ENCODE measurements around the gene PIGB.
"Not testable (repeated sequence)": the region's sequence is repeated elsewhere in the genome, so short reads cannot be mapped to it uniquely, and the experiment has no call there.

PIGB gene

DNA sequence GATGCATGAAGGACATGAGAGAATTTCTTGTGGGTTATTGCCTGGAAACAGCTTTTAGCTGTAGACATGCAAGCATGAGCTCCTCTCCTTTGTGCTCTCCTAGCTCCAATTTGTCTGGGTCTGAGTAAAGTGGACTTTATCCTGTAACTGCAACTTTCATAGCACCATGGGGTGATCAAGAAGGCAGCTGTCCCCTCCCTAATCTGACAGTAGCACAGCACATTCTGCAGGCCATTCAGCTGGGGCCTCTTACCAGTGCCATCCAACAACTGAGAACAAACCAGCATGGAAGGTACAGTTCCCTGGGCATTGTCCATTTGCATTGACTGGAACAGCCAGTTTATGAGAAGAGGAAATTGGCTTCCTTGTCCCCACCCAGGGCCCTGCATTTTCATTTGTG lies 21.7 kb upstream of the PIGB start:
- DNase-seq (ENCODE audit: low read depth in 1 of 2, low spot score in 1 of 2): no peak

DNA sequence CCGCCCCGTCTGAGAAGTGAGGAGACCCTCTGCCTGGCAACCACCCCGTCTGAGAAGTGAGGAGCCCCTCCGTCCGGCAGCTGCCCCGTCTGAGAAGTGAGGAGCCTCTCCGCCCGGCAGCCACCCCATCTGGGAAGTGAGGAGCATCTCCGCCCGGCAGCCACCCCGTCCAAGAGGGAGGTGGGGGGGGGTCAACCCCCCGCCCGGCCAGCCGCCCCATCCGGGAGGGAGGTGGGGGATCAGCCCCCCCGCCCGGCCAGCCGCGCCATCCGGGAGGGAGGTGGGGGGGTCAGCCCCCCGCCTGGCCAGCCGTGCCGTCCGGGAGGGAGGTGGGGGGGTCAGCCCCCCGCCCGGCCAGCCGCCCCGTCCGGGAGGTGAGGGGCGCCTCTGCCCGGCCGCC lies 16.2 kb upstream of the PIGB start:
- DNase-seq (ENCODE audit: low read depth in 1 of 2, low spot score in 1 of 2): not testable (repeated sequence)

DNA sequence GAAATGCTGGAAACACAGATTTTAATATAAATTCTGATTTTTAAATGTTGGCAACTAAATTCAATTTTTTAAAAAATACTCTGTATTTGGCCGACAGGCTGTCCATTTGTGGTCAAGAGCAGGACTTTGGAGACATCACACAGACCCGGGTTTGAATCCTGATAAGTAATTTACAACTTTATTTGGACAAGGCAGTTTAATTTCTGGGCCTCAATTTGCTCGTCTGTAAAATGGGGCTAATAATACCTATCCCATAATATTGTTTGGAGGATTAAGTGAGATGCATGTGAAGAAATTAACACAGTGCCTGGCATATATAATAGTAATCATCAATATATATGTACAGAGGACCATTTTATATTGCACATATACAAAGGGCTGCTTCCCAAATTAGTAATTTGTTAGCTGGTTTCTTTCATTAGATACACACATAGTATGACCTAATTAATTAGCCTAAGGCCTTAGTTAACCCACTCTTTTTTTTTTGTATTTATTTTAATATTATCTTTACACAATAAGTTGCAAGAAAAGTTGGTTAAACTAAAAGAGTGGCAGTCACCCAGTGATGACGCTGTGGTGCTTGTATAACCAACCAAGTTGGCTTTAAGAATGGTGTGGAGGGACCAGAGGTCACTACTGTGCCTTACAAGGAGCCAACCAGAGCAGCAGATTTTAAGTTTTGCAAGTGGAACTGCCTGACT lies 665 bp downstream of the PIGB start:
- DNase-seq (ENCODE audit: low read depth in 1 of 2, low spot score in 1 of 2): no peak

DNA sequence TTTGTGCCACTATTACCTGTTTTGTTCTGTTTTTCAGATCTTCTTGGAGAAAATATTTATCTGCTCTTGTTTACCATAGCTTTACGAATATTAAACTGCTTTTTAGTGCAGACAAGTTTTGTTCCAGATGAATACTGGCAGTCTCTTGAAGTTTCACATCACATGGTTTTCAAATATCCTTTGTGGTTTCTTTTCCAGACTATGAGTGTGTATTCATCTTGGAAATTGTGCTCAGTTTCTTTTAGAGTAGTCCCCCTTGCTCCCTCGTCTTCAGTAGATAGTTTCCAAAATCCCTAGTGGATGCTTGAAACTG lies 1.2 kb downstream of the PIGB start:
- no peak for DNase-seq (ENCODE audit: low read depth in 1 of 2, low spot score in 1 of 2)

DNA sequence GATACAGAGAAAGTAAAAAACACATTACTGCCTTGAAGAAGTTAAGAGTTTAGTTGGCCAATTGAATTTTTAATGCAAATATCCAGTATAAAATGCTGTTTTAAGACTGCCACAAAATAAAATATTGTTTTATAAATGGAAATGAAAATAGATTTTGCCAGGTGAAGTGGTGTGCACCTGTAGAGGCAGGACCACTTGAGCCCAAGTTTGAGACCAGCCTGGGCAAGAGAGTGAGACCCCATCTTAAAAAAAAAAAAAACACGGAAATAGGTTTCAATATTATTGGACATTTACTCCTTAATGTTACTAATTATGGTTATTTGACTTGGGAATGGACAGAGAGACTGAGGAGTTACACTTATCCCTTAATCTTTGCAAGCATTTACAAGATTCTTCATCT lies 1.9 kb downstream of the PIGB start:
- no peak for DNase-seq (ENCODE audit: low read depth in 1 of 2, low spot score in 1 of 2)

DNA sequence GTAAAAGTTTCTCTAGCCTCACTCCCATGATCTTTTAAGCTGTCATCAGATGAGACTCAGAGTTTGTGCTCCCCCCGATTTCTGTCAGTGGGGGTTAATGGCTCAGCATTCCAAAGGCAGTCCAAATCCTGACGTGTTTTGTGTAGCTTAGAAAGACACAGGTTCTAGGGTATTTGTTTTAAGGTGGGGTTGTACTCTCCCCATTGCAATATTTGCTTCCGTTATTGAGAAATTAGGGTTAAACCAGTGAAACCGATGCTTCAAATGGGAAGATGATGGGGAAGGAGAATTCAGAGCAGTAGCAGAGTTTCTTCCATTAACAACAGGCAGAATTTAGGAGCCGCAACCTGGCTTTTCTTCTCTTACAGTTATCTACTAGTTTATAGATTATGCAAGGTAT lies 3.4 kb downstream of the PIGB start:
- DNase-seq (ENCODE audit: low read depth in 1 of 2, low spot score in 1 of 2): no peak

DNA sequence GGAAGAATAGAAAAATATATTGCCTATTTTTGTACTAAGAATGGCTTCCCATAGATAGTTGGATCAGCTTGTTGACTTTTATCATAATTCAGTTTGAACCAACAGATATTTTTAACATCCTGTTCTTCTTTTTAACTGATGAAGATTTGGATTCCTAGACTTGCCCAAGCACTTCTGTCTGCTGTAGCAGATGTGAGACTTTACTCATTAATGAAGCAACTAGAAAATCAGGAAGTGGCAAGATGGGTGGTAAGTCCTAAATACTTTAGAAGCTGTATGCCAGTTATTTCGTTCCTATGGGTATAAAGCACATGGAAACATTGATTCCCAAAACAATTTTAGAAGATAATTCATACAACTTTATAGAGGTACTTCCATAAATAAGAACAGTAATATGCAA lies 8.4 kb downstream of the PIGB start:
- DNase-seq (ENCODE audit: low read depth in 1 of 2, low spot score in 1 of 2): no peak

DNA sequence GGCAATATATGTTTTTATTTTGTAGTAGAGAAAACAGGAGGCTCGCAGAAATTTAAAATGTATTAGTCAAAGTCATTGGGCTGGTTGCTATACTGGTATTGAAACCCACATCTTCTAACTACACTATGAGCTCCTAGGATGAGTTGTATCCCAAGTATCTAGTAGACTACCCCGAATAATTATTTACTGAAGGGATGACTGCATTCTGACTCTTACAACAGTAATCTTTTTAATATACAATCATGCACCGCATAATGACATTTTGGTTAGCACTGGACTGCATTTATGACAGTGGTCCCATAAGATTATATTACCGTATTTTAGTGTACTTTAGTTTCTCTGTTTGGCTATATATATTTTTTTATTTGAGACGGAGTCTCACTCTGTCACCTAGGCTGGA lies 15.3 kb downstream of the PIGB start:
- DNase-seq (ENCODE audit: low read depth in 1 of 2, low spot score in 1 of 2): no peak

DNA sequence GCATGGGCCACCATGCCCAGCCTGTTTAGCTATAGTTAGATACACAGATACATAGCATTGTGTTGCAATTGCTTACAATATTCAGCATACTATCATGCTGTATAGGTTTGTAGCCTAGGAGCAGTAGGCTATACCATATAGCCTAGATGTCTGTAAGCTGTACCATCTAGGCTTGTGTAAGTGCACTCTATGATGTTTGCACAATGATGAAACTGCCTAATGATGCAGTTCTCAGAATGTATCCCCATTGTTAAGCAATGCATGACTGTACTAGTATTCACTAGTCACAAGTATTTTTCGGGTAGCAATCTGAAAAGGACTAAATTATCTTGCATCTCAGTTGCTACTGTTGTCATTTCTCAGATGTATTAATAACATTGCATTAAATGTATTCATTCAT lies 16.0 kb downstream of the PIGB start:
- DNase-seq (ENCODE audit: low read depth in 1 of 2, low spot score in 1 of 2): no peak

DNA sequence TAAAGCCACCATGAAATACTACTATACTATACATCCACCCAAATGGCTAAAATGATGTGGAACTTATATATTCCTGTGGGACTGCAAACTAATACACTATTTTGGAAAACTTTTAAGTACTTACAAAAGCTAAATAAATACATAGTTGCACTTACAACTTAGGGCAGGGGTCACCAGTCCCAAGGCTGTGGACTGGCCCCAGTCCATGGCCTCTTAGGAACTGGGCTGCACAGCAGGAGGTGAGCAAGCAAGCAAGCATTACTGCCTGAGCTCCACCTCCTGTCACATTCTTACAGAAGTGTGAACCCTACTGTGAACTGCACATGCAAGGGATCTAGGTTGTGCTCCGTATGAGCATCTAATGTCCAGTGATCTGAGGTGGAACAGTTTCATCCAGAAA lies 18.1 kb downstream of the PIGB start:
- no peak for DNase-seq (ENCODE audit: low read depth in 1 of 2, low spot score in 1 of 2)

DNA sequence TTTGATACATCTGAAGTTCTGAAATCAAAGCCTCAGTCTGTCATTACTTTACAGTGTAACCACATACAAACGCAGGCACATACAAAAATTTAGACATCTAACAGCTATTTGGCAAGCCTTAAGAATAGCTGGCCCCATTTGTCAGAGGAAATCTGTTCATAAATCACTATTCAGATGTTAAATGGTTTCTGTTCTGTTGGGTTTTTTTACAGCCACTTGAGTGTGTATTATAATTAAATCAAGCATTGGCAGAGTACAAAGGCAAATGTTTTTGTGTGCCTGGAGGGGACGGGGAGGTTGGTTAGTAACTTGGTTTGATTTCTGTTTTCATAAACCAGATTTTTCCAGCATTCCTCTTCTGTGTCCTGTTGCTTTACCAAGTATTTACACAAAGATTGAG lies 24.1 kb downstream of the PIGB start:
- DNase-seq (ENCODE audit: low read depth in 1 of 2, low spot score in 1 of 2): no peak

DNA sequence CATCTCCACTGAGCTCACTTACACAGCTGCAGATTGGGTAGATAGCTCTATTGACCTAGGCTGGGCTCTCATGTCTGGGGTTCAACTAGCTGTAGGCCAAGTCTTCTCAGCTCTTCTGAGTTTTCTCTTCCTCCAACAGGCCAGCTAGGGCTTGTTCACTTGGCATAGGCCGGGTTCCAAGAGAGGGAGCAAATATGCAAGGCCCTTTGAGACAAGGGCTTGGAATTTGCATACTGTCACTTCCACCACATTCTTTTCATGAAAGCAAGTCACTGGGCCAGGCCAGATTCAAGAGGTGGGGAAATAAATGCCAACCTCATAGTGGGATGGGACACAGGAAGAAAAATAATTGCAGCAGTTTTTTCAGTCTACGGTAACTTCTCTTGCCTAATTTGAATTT lies 25.2 kb downstream of the PIGB start:
- no peak for DNase-seq (ENCODE audit: low read depth in 1 of 2, low spot score in 1 of 2)

DNA sequence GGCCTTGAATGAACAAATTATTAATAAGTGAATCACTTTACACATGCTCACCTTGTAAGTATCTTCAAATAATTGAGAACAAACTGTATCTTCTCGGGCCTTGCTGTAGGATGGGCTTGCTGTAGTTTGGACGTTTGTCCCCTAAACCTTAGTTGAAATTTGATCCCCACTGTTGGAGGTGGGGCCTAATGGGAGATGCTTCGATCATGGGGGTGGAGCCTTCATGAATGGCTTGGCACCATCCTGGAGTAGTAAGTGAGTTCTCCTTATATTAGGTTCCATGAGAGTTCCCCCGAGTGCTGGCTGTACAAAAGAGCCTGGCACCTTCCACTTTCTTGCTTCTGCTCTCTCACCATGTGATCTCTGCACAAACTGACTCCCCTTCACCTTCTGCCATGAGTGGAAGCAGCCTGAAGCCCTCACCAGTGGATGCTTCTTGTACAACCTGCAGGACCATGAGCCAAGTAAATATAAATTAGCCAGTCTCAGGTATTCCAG lies 29.3 kb downstream of the PIGB start:
- DNase-seq (ENCODE audit: low read depth in 1 of 2, low spot score in 1 of 2): no peak

DNA sequence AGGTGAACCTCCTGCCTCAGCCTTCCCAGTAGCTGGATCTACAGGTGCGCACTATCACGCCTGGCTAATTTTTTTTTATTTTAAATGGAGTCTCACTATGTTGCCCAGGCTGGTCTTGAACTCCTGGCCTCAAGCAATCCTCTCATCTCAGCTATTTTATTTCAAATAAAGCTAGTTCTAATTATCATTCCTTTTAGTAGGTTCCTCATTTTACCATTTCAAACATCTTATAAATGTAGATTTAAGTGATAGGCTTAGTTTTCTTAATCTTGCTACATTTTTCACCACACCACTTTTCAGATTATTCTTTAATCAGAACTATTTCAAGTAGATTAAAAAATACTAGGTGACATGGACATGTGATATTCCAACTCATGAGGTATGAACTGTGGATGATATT lies 30.3 kb downstream of the PIGB start:
- no peak for DNase-seq (ENCODE audit: low read depth in 1 of 2, low spot score in 1 of 2)

DNA sequence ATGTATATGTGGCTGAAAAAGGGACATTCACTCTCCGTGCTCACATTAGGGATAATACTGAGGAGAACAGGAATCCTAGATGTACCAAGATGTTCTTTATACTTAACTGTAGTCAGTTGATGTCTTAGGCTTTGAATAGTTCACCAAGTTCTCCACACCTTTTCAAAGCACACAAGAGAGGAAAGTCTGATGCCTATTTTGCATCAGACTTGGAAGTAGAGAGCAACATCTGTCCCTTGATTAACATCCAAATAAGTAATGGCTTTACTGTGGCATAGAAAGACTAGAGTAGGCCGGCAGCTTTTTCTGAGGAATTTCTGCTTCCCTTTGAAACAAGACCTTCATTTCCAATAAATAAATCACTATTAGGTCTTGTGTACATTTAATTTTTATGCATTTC lies 34.0 kb downstream of the PIGB start:
- DNase-seq (ENCODE audit: low read depth in 1 of 2, low spot score in 1 of 2): no peak

DNA sequence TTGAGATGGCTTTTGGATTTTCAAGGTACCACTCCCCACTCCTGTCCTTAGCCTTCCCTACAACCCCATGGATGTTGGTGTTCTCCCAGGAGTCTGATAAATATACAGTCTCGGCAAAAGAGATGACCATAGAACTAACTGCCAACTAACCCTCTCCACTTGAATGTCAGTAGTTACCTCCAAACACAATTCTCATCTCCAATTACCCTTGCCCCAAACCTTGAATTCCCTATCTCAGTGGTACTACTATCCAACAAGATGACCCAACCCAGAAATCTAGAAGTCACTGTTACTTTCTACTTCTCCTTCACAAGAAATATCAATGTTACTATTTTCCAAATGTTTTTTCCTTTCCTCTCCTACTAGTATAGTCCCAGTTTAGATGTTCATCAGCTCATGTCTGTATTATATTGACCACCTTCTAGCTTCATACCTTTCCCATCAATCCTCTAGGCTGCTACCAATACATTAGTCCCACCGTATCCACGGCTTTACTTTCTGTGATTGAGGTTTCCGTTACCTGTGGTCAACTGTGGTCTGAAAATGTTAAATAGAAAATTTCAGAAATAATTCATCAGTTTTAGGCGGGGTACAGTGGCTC lies 38.1 kb downstream of the PIGB start:
- no peak for DNase-seq (ENCODE audit: low read depth in 1 of 2, low spot score in 1 of 2)

DNA sequence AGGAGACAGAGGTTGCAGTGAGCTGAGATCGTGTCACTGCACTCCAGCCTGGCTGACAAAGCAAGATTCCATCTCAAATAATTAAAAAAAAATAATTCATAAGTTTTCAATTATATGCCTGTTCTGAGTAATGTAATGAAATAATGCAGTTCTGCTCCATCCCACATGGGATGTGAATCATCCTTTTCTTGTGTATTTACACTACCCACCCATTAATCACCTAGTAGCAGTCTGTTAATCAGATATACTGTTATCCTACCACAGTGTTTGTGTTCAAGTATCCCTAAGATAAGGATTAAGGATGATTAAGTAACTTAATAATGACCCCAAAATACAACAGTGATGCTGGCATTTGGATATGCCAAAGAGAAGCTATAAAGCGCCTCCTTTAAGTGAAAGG lies 38.8 kb downstream of the PIGB start:
- no peak for DNase-seq (ENCODE audit: low read depth in 1 of 2, low spot score in 1 of 2)

DNA sequence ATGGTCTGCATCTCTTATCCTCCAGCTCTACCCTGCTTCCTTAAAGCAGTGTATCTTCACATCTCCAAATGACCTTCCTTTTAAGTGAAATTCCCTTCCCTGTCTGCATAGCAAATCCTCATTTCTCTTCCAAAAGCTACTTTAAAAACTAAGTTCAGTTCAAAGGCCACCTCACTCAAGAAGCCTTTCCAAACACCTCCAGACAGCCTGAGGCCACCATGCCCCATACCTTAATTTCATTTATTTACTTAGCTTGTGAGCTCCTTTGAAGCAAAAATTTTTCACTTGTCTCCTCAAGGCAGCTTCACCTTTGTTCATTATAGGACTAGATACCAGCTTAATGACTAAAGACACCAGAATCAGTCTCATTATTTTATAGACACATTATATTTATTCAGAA lies 39.4 kb downstream of the PIGB start:
- DNase-seq (ENCODE audit: low read depth in 1 of 2, low spot score in 1 of 2): no peak

DNA sequence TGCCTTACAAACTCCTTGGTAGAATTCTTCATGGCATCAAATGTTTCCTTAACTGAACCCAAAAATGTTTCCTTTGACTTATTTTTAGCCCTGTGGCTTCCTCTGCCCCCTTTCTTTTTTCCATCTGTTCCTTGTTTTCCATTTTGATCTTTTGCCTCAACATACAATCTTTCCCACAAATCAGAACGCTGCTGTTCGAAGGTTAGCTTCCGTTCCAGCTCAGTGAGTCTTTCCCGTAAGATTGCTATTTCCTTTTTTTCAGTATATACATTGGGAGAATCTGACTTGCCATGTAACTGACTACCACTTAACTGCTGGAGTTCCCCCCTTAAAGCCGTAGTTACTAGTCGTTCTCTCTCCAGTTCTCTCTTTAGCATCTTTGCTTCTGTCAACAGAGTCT lies 41.2 kb downstream of the PIGB start:
- no peak for DNase-seq (ENCODE audit: low read depth in 1 of 2, low spot score in 1 of 2)

DNA sequence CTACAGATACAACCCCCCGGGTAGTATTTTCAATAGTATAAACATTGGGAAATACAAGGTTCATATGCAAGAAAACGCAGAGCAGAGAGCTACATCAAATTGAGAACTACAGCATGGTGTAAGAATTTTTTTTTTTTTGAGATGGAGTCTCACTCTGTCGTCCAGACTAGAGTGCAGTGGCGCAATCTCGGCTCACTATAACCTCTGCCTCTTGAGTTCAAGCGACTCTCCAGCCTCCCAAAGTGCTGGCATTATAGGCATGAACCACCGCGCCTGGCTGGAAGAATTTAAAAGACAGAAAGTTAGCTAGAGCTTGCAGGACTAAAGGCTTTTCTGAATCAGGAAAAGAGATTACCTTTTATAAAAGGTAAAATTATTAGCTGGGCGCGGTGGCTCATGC lies 42.0 kb downstream of the PIGB start:
- no peak for DNase-seq (ENCODE audit: low read depth in 1 of 2, low spot score in 1 of 2)

DNA sequence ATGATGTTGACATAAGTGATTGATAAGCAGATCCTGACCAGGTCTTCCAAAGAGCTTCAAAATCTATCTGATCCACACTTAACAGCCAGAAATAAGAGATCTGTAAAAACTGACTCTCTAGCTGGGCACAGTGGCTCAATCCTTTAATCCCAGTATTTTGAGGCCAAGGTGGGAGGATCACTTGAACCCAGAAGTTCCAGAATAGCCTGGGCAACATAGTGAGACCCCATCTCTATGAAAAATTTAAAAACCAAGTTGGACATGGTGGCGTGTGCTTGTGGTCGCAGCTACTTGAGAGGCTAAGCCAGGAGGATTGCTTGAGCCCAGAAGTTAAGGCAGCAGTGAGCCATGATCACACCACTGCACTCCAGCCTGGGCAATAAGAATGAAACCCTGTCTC lies 43.6 kb downstream of the PIGB start:
- no peak for DNase-seq (ENCODE audit: low read depth in 1 of 2, low spot score in 1 of 2)

DNA sequence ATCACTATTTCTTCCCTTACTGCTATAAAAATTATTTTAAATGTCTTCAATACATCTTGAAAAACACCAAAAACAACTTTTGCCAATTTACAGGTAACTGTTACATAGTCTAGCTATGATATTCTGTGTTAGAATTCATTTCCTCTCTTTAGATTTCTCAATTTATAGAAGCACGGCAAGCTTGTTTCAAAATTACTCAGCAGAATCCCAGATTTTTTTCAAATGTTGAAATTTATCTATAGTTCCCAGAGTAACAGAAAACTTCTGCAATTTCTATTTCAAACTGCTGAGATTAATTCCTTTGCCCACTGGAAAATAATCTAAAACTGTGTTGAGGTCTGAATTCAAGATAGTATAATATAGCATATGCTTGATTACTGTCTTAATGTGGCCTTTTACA lies 48.0 kb downstream of the PIGB start:
- DNase-seq (ENCODE audit: low read depth in 1 of 2, low spot score in 1 of 2): no peak

DNA sequence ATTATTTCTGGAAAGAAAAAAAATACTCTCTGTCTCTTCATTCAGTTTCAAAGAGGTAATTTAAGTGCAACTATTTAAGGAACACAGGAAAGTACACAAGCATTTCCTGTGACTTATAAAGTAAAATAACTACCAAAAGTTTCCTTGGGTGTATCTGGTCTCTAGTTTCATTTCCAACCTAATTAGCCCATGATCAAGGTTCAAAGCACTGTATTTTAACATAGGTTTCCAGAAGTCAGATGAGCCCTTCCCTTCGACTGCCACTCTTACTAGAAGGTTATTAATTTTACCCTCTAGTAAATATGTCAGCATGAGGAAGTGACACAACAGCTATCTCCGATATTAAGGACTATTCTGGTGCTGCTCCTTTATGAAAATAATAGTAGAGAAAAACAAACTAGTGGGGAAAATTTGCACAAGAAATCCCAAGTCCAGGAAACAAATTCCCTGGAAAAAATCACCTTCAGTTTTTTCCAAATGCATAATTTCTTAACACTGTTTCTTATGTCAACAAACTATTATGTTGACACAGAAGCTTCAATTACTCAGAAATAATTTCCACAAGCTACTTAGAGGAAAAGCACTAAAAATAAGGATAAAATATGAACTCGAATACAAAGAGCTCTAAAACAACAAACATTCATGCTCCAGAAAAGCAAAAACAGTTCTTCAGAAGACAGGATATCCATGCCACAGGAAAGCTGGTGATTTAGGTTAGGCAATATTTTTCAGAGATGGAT lies 53.8 kb downstream of the PIGB start:
- DNase-seq (ENCODE audit: low read depth in 1 of 2, low spot score in 1 of 2): no peak
